ENCODE results near the gene PRR15L.
"Not testable (repeated sequence)": the region's sequence is repeated elsewhere in the genome, so short reads cannot be mapped to it uniquely, and the experiment has no call there.

Gene PRR15L

GRCh38 chr17:47956791-47957590, 692 bp downstream of the PRR15L start:
- peak; percentile 55 for DNase-seq

GRCh38 chr17:47955497-47956461, 1.9 kb downstream of the PRR15L start:
- DNase-seq = no peak

DNA sequence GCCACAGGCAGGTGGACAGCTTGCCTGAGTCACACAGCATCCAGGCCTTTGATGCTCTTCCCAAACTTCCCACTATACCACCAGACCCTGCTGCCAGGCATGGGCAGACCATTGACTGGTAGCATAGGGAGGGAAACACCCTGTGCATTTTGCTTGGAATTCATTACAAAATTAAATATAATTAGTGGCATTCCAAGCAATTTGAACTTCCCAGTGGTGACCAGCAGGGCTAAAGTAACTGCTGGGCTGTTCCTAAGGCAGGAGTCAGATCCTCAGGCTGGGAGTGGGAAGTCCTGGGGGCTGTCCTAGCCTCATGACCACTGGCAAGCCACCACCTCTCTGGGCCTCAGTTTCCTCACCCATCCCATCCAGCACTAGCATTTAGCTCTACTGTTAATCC, 3.8 kb downstream of the PRR15L start:
- DNase-seq = no peak

- no peak for DNase-seq
These were observed 5.3 kb downstream of the PRR15L start for GRCh38 chr17:47952171-47953021.

DNA sequence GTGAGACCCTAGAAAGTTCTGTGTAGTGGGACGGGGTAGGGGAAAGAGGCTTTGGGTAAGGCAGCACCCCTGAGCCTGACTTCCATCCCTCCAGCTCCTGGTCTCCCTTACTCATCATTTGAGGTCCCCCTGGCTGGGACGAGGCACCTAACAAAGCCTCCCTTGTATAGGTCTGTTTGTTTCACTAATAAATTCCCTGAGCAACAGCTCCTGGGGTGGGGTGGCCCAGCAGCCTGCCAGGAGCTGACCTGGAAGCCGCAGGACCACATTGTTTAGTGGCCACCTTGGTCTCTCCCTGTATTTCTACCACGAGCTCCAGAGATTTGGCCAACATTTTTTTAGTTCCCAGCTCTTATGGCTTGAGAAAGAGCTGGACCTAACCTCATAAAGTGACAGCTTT, 7.2 kb downstream of the PRR15L start:
- DNase-seq = no peak

DNA sequence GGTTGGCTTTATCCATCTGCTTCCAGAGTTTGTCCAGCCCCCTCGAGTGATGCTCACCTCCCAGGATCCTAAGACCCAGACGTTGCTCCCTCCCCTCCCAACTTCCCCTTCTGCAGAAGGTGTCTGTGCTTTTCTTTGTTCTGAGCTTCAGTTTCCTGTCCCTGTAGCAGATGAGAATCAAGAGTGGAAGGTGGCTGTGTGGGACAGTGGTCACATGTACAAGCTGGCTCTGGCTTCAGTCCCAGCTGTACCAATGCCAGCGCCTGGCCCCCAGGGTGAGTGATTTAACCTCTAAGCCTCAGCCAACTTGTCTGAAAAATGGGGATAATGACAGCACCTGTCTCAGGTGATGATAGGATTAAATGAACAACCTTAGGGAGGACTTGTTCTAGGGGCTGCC, 7.7 kb downstream of the PRR15L start:
- no peak for DNase-seq

DNA sequence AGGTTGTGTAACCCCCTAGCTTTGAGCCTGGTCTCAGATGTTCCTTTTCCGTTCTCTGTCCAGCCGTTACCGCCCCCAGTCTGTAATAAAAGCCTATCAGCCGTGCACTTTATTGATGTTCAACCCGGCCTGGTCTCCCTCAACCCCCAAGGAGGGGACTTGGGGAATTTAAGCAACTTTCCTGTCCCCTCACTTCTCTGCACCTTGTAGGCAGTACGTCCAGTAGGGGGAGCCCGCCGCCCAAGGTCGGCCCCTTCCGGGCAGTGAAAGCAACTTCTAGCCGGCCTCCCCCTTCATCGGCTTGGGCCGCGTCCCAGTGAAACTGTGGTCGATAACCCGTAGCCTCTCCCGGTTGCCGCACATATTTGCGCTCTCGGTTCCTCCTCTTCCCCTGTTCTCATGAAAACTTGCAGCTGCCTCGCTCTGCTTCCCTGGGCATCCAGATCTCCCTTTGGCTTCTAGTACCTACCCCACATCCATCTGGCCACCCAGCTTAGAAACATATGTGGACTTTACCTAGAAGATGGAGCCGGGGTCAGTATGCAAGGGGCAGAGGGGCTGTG, 8.4 kb downstream of the PRR15L start:
- peak; percentile 68 for DNase-seq

- no peak for DNase-seq
These were observed 8.9 kb downstream of the PRR15L start for GRCh38 chr17:47948706-47949196.

- DNase-seq = peak; percentile 67
These were observed 10.7 kb downstream of the PRR15L start for GRCh38 chr17:47946929-47947397.

GRCh38 chr17:47946516-47946915, 11.2 kb downstream of the PRR15L start:
- no peak for DNase-seq

DNA sequence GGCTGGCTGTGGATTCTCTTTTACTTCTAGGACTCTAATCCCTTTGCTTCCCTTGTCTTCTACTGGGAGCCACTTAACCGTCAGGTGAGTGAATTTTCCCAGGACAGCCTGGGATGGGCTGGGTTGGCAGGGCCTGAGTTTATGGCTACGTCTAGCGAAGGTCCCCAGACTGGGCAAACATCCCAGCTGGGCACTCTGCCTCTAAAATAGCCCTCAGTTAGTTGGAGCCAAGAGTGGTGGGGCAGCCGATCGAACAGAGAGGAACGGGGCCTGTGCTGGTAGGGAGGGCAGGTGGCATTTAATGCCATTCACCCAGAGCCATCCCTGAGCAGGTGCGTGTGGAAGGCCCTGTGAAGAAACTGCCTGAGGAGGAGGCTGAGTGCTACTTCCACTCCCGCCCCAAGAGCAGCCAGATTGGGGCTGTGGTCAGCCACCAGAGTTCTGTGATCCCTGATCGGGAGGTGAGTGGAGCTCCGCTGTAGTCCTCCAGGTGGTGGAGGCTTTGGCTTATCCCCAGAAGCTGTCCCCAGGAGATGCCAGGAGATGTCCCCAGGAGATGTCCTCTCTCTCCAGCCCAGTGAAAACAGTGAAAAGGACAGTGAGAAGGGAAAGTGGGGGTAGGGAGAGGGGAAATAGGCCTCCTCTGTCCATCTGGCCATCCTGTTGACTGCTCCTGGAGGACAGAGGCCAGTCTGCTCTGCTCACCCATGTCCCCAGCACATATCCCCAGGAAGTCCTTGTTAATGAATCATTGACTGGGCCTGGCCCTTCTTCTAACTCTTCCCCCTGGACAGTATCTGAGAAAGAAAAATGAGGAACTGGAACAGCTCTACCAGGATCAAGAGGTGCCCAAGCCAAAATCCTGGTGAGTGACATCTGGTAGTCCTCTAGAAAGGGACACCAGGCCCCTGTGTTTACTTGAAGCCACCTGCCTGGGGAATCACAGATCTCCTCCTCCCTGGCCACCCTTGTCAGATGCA, 11.9 kb downstream of the PRR15L start:
- no peak for DNase-seq

- no peak for DNase-seq
These were observed 12.6 kb downstream of the PRR15L start for GRCh38 chr17:47945080-47945479.

DNA sequence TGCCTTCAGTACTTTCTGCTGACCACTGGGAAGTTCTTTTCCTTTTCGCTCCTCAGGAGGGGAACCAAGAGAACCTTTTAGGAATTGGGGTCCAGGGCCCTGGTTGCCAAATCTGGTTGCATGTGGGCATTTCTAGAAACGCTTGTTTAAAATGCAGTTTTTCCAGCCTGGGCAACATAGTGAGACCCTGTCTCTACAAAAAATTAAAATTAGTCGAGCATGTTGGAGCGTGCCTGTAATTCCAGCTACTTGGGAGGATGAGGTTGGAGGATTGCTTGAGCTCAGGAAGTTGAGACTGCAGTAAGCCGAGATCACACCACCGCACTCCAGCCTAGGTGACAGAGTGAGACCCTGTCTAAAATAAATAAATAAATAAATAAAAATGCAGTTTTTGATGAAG, 15.1 kb downstream of the PRR15L start:
- DNase-seq = no peak

- DNase-seq = no peak
These were observed 15.6 kb downstream of the PRR15L start for GRCh38 chr17:47942096-47942510.

DNA sequence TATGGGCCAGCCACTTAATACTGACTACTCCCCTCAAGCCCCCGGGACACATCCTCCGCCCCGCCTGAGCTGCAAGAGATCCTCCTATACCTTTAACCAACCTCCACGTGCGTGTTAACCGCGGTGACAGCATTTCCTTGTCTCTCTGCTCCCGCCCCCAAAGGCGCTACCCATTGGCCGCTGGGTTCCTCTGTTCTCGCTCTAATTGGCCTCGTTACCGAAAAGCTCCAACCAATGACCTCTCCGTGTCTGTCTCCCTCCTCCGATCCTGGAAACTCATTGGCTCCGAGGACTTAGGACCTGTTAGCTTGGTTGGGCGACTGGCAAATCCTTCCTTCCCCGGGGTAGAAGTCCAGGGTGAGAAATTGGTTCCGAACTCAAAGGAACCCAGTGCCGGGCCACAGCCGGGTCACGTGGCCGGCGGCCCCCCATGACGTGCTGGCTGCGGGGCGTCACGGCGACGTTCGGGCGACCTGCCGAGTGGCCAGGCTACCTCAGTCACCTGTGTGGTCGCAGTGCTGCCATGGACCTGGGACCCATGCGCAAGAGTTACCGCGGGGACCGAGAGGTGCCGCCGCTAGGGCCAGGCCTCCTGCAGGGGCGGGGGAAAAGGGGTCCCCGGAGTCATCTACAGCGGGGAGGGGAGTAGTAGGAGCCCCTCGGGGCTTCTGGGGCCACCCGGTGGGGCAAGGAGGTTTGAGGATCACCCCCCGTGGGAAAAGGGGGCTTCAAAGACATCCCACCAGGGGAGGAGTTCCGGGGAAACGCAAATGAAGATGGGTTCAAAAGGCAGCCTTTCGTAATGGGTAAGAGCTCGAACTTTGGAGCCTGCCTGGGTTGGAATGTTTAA, 16.2 kb downstream of the PRR15L start, which contains the start of gene PNPO:
Gene PNPO (plus strand): TSS at position 326 of the 850 bp plus-strand sequence. CDS start 105 bp downstream, at position 431.
- DNase-seq = peak; percentile 94

- DNase-seq = no peak
These were observed 19.7 kb downstream of the PRR15L start for GRCh38 chr17:47937941-47938340.

- DNase-seq = no peak
These were observed 21.7 kb downstream of the PRR15L start for GRCh38 chr17:47935961-47936360.

DNA sequence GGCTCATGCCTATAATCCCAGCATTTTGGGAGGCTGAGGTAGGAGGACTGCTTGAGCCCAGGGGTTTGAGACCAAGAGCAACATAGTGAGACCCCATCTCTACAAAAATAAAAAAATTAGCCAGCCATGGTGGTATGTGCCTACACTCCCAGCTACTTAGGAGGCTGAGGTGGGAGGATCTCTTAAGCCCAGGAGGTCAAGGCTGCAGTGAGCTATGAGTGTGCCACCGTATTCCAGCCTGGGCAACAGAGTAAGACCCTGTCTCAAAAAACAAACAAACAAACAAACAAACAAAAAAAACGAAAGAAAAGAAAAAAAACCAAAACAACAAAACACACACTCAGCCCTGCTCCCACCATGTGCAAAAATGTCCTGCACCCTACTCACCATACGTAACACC, 22.2 kb downstream of the PRR15L start:
- not testable (repeated sequence) for DNase-seq

GRCh38 chr17:47934856-47935255, 22.8 kb downstream of the PRR15L start:
- no peak for DNase-seq

- DNase-seq = no peak
These were observed 25.8 kb downstream of the PRR15L start for GRCh38 chr17:47931848-47932247.

Data from DMS153 (cell line).